SK-N-MC (cell line): ENCODE measurements around the gene HABP2.

ENCODE experiments used
- DNase-seq: peaks from one replicate; pipeline ENCODE4 v3.0.0-alpha.2; 2011; ENCODE audit warnings: low read depth, low spot score
- H3K27ac ChIP-seq: fragments of 200-600 bp; sonication (generic); 2 replicates; pipeline ENCODE4 v1.5.1; 2016; ENCODE audit warnings: mixed run types
- H3K36me3 ChIP-seq: fragments of 200-600 bp; sonication (generic); 2 replicates; pipeline ENCODE4 v1.6.1; 2017; ENCODE audit warnings: antibody characterized with exemption, low read length, mixed read lengths; ENCODE audit not compliant: insufficient read depth
- H3K4me3 ChIP-seq: fragments of 200-600 bp; sonication (generic); 2 replicates; pipeline ENCODE4 v1.5.1; 2016
- H3K9ac ChIP-seq: fragments of 200-600 bp; sonication (generic); 2 replicates; pipeline ENCODE4 v1.8.0; 2017; ENCODE audit warnings: mixed run types, mixed read lengths; ENCODE audit not compliant: insufficient read length
- H3K9me3 ChIP-seq: fragments of 200-600 bp; sonication (generic); 2 replicates; pipeline ENCODE4 v1.6.1; 2017; ENCODE audit warnings: low read depth, mild to moderate bottlenecking, antibody characterized with exemption, low read length, moderate library complexity, mixed read lengths
- EZH2 ChIP-seq: fragments of 200-600 bp; sonication (generic); IDR thresholded peaks from one replicate; pipeline ENCODE4 v1.6.1; 2017; ENCODE audit warnings: antibody characterized with exemption
- FOXP2 ChIP-seq: optimal IDR thresholded peaks from 2 replicates; pipeline ENCODE3; 2011; ENCODE audit warnings: mild to moderate bottlenecking, moderate library complexity; ENCODE audit not compliant: insufficient read depth; ENCODE audit errors: extremely low read length, control extremely low read depth
- POLR2AphosphoS5 ChIP-seq: IDR thresholded peaks from 2 replicates; pipeline ENCODE4 v1.6.1; 2012; ENCODE audit warnings: mild to moderate bottlenecking, low read depth, low read length, borderline replicate concordance

The HABP2 gene

GRCh38 chr10:113517901-113518260 lies 35.0 kb upstream of the HABP2 start:
- DNase-seq: no peak
- TF ChIP-seq POLR2AphosphoS5 (no peak), EZH2 (no peak), FOXP2 (no peak)
- Histone ChIP-seq H3K27ac (no peak overlapping the region), H3K9me3 (no peaks in the 10 kb centered on the region), H3K9ac (no peak overlapping the region), H3K4me3 (no peak overlapping the region), H3K36me3 (no peaks in the 10 kb centered on the region)

GRCh38 chr10:113518415-113518814 lies 34.4 kb upstream of the HABP2 start:
- Histone ChIP-seq H3K4me3 (no peak overlapping the region), H3K9ac (no peak overlapping the region), H3K9me3 (no peaks in the 10 kb centered on the region), H3K27ac (no peak overlapping the region), H3K36me3 (no peaks in the 10 kb centered on the region)
- no peak for DNase-seq
- no peak for TF ChIP-seq POLR2AphosphoS5
- TF ChIP-seq EZH2: no peak
- no peak for TF ChIP-seq FOXP2

- DNase-seq: no peak
- H3K36me3 ChIP-seq: no peaks in the 10 kb centered on the region
- TF ChIP-seq POLR2AphosphoS5 (no peak), EZH2 (no peak), FOXP2 (no peak)
- H3K9me3 ChIP-seq: no peaks in the 10 kb centered on the region
- no peak overlapping the region for H3K4me3 ChIP-seq
- no peak overlapping the region for H3K27ac ChIP-seq
- H3K9ac ChIP-seq: no peak overlapping the region
Measured at GRCh38 chr10:113518816-113519591, 33.8 kb upstream of the HABP2 start.

GRCh38 chr10:113519681-113520115 lies 33.2 kb upstream of the HABP2 start:
- no peak overlapping the region for H3K9ac ChIP-seq
- H3K27ac ChIP-seq: no peak overlapping the region
- TF ChIP-seq FOXP2 (no peak), POLR2AphosphoS5 (no peak)
- no peaks in the 10 kb centered on the region for H3K36me3 ChIP-seq
- no peak for DNase-seq
- no peaks in the 10 kb centered on the region for H3K9me3 ChIP-seq
- no peak overlapping the region for H3K4me3 ChIP-seq

- H3K9ac ChIP-seq: no peak overlapping the region
- DNase-seq: no peak
- H3K9me3 ChIP-seq: no peaks in the 10 kb centered on the region
- H3K4me3 ChIP-seq: no peak overlapping the region
- no peak overlapping the region for H3K27ac ChIP-seq
- TF ChIP-seq FOXP2: no peak
- no peak for TF ChIP-seq EZH2
- TF ChIP-seq POLR2AphosphoS5: no peak
- H3K36me3 ChIP-seq: no peaks in the 10 kb centered on the region
Measured at GRCh38 chr10:113520261-113520660, 32.6 kb upstream of the HABP2 start.

GRCh38 chr10:113520690-113521474 lies 32.0 kb upstream of the HABP2 start:
- no peaks in the 10 kb centered on the region for H3K36me3 ChIP-seq
- no peaks in the 10 kb centered on the region for H3K9me3 ChIP-seq
- H3K4me3 ChIP-seq: no peak overlapping the region
- no peak overlapping the region for H3K9ac ChIP-seq
- no peak for TF ChIP-seq EZH2
- TF ChIP-seq FOXP2: no peak
- no peak for TF ChIP-seq POLR2AphosphoS5
- H3K27ac ChIP-seq: no peak overlapping the region
- no peak for DNase-seq

- no peaks in the 10 kb centered on the region for H3K9me3 ChIP-seq
Measured at GRCh38 chr10:113521475-113521795, 31.4 kb upstream of the HABP2 start.

GRCh38 chr10:113522460-113522859 lies 30.4 kb upstream of the HABP2 start:
- H3K27ac ChIP-seq: no peak overlapping the region
- TF ChIP-seq FOXP2 (no peak), EZH2 (no peak), POLR2AphosphoS5 (no peak)
- H3K36me3 ChIP-seq: no peaks in the 10 kb centered on the region
- DNase-seq: peak; percentile 18
- no peak overlapping the region for H3K9ac ChIP-seq
- no peaks in the 10 kb centered on the region for H3K9me3 ChIP-seq
- no peak overlapping the region for H3K4me3 ChIP-seq

More at GRCh38 chr10:113521475-113521795, 31.4 kb upstream of the HABP2 start:
- no peak overlapping the region for H3K27ac ChIP-seq
- H3K9ac ChIP-seq: no peak overlapping the region
- no peaks in the 10 kb centered on the region for H3K36me3 ChIP-seq
- H3K4me3 ChIP-seq: no peak overlapping the region
- DNase-seq: no peak
- TF ChIP-seq POLR2AphosphoS5 (no peak), FOXP2 (no peak), EZH2 (no peak)

GRCh38 chr10:113523071-113523470 lies 29.8 kb upstream of the HABP2 start:
- Histone ChIP-seq H3K9ac (no peak overlapping the region), H3K27ac (no peak overlapping the region), H3K9me3 (no peaks in the 10 kb centered on the region), H3K36me3 (no peaks in the 10 kb centered on the region), H3K4me3 (no peak overlapping the region)
- no peak for DNase-seq
- TF ChIP-seq EZH2: no peak
- TF ChIP-seq FOXP2: no peak
- no peak for TF ChIP-seq POLR2AphosphoS5

- no peak overlapping the region for H3K9ac ChIP-seq
- H3K36me3 ChIP-seq: no peaks in the 10 kb centered on the region
- no peak for DNase-seq
- no peak overlapping the region for H3K4me3 ChIP-seq
- no peak for TF ChIP-seq EZH2
- no peak for TF ChIP-seq FOXP2
- TF ChIP-seq POLR2AphosphoS5: no peak
- H3K9me3 ChIP-seq: no peaks in the 10 kb centered on the region
- H3K27ac ChIP-seq: no peak overlapping the region
Measured at GRCh38 chr10:113523628-113524027, 29.2 kb upstream of the HABP2 start.
